Measurements from ENCODE around the gene DCST2.

DNA sequence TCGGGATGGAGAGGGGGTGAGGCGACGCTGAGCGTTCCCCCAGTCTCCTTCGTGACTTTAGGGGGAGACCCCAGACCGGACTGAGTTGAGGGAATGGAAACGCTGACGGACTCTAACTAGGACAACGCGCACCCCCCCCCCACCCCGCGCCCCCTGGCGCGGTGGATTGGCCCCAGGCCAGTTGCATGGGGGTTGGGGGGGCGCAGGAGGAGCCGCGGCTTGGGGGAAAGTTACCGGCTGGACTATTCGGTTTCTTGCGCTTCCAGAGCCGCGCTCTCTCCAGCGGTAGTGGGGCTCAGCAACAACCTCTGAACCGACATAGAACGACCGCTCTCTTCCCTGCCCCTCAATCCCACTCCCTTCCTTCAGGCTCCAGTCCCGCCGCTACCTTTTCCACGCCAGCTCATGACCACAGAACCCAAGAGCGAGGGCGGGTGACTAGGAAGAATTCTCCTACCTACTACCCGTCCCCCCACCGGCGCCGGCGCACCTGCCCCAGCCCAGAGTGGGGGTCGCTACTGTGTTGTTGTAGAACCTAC lies 30.3 kb downstream of the DCST2 start:
- TF ChIP-seq YY1 (IDR thresholded peaks at IDR 0.05; ENCODE audit: insufficient read depth, insufficient read length), result no peak
- TF ChIP-seq SUZ12 (IDR thresholded peaks at IDR 0.05; ENCODE audit: extremely low read depth, insufficient read depth, insufficient read length), result no peak
- TF ChIP-seq ZNF274 (IDR thresholded peaks at IDR 0.05; ENCODE audit: low read depth, low read length), result no peak
